ENCODE measurements around the gene DTWD2.

Gene DTWD2, protein sequence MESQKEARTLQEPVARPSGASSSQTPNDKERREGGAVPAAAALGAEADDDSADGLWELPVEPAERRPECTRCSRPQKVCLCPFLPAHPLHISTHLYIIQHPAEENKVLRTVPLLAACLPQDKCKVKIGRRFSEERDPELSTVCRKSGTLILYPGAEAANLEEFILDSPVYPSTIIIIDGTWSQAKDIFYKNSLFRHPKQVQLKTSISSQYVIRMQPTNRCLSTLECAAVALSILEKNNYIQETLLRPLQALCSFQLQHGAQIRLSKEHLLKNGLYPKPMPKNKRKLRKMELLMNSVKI

DNA sequence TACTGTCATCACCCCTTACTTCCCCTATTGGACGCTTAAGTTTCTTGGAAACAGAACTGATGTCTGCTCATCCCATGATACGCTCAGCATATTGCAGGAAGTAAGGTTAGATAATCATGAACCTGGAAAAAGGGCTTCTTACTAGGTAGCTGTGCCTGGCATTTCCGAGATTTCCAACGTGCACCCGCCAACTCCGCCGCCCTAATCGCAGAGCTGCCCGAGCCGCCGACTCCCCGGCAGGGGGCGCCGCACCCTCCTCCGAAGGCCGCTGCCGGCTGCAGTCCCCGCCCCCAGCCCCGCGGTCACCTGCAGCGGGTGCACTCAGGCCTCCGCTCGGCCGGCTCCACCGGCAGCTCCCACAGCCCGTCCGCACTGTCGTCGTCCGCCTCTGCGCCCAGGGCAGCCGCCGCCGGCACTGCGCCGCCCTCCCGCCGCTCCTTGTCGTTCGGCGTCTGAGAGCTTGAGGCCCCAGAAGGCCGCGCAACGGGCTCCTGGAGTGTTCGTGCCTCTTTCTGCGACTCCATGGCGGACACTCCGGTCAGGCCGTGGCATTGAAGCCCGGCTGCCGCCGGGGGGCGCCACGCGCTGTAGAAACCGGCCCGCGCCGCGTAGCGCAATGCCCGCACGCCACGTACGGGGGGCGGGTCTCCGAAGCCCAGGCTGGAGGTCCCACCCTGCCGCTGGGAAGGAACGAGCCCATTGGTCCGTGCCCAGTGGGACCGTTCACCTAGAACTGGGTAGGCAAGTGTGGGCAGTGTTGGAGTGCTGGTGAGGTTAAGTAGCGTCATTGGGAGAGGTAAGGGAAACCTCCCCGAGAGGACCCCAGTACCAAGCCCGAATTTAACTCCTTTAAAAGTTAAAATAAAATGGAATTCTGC, at the start of gene DTWD2:
TSS of gene DTWD2 (minus strand) at position 560 of the 878 bp plus-strand sequence. CDS start at position 524, 36 bp downstream.
- TF ChIP-seq, protein P1, sequence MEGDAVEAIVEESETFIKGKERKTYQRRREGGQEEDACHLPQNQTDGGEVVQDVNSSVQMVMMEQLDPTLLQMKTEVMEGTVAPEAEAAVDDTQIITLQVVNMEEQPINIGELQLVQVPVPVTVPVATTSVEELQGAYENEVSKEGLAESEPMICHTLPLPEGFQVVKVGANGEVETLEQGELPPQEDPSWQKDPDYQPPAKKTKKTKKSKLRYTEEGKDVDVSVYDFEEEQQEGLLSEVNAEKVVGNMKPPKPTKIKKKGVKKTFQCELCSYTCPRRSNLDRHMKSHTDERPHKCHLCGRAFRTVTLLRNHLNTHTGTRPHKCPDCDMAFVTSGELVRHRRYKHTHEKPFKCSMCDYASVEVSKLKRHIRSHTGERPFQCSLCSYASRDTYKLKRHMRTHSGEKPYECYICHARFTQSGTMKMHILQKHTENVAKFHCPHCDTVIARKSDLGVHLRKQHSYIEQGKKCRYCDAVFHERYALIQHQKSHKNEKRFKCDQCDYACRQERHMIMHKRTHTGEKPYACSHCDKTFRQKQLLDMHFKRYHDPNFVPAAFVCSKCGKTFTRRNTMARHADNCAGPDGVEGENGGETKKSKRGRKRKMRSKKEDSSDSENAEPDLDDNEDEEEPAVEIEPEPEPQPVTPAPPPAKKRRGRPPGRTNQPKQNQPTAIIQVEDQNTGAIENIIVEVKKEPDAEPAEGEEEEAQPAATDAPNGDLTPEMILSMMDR (IDR thresholded peaks at IDR 0.05), result peak; percentile 98

DNA sequence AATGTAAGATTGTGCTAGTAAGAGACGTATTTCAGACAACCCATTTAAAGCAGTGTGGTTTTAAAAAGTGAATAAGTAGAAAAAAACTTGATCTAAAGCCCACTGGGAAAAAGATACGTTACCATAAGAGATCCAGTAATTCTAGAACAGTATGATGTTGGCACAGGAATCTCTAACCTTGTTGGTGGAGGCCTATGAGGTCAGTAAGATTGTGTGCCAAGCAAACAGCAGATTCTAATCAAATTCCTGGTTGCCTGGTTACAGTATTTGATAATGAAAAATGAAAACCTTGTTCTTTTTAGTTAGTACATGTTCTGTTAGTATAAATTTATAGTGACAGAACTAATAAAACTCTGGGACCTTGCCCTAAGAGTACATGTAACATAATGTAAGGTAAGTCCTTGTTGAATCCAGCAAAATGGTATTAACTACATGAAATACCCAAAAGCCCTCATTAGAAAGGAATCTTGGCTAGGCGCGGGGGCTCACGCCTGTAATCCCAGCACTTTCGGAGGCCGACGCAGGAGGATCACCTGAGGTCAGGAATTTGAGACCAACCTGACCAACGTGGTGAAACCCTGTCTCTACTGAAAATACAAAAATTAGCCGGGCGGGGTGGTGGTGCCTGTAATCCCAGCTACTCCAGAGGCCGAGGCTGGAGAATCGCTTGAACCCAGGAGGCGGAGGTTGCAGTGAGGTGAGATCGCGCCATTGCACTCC, 49.3 kb upstream of the DTWD2 start:
- TF ChIP-seq, protein P1 (IDR thresholded peaks at IDR 0.05), result no peak

DNA sequence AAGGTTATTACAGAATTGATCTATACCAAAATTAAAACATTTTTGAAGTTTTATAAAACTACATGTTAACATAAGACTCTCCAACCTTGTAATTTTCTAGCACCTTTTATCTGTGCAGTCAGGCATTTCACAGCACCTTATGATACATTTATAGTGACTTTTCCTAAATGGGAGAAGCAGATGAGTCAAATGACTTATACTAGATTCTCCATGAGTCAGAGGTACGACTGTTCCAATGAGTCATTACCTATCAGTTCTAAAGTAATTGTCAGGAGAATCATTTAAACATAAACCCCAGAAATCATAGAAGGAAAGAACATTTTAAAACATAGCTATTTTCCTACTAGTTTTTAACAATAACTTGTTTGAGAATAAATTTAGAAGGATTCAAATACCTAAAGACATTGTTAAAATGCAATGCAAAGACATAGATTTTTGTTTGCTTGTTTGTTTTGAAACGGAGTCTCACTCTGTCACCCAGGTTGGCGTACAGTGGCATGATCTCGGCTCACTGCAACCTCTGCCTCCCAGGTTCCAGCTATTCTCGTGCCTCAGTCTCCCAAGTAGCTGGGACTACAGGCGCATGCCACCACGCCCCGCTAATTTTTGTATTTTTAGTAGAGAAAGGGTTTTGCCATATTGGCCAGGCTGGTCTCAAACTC, 47.9 kb upstream of the DTWD2 start:
- TF ChIP-seq, protein P1 (IDR thresholded peaks at IDR 0.05), result no peak

DNA sequence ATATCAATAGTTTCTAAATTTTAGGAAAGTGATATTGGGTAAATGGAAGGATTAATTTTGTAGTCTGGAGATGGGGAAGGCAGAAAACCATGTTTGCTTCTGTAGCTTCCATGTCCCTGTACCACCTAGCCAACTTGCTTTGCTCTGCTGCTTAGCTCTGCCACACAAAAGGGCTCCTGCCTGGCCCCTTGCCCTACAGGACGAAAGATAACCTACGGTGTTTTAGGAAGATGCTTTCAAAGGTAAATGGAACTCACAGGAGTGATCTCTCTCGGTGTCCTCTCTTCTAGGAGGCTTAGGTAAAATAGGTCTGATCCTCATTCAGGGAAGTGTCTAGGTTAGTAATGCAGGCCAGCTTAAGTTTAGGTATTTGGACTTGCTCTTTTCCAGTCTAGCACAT, 44.8 kb upstream of the DTWD2 start:
- TF ChIP-seq, protein P1 (IDR thresholded peaks at IDR 0.05), result no peak

DNA sequence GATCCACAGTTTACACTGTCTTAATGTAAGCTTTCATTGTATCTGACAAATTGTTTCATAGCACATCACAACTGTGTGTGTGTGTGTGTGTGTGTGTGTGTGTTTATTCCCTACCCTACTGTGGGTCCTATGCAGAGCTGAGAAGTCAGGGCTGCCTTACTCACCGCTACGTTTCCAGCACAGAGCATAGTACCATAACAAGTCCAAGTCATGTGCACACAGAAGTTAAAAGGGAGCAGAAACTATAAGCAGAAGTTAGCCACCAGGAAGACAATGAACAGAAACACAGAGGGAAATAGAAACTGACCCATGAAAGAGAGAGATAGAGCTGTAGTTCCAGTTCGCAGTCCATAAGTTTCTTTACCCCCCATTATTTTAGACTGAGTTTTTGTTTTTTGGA, 44.3 kb upstream of the DTWD2 start:
- TF ChIP-seq, protein P1 (IDR thresholded peaks at IDR 0.05), result no peak

DNA sequence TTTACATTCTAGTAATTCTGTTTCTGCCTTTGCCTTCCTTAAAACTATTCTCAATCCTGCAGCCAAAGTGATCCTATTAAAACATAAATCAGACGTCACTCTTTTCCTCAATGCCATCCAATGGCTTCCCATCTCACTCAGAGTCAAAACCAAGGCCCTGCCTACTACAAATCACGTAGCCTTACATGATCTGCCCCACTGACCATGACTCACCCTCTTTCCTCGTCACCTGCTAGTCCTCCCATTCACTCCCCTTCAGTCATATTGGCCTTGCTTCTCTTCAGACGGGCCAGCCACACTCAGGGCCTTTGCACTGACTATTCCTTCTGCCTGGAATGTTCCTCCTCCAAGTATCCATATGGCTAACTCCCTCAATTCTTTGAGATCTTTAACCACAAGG, 43.6 kb upstream of the DTWD2 start:
- TF ChIP-seq, protein P1 (IDR thresholded peaks at IDR 0.05), result no peak

Data from LNCAP (cell line).